ENCODE data around the gene GNAT1. TPM values are rescaled to one million over a fixed set of nuclear protein-coding genes. Genes with fewer than 3 reads are reported as not detected.

The GNAT1 gene
- not detected for total RNA-seq

DNA sequence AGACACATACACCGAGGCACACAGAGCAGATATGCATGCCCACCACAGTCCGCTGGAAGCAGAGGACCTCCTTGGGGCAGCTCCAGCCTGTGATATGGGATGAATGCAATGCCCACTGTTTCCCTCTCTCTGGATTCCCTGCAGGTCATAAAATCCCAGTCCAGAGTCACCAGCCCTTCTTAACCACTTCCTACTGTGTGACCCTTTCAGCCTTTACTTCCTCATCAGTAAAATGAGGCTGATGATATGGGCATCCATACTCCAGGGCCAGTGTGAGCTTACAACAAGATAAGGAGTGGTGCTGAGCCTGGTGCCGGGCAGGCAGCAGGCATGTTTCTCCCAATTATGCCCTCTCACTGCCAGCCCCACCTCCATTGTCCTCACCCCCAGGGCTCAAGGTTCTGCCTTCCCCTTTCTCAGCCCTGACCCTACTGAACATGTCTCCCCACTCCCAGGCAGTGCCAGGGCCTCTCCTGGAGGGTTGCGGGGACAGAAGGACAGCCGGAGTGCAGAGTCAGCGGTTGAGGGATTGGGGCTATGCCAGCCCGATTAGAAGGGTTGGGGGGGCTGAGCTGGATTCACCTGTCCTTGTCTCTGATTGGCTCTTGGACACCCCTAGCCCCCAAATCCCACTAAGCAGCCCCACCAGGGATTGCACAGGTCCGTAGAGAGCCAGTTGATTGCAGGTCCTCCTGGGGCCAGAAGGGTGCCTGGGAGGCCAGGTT, at the start of gene GNAT1:
TSS of gene GNAT1 (plus strand) at position 675 of the 725 bp plus-strand sequence. CDS start 116 bp downstream, outside the sequence.
- no peak for DNase-seq
- TF ChIP-seq, protein P1, sequence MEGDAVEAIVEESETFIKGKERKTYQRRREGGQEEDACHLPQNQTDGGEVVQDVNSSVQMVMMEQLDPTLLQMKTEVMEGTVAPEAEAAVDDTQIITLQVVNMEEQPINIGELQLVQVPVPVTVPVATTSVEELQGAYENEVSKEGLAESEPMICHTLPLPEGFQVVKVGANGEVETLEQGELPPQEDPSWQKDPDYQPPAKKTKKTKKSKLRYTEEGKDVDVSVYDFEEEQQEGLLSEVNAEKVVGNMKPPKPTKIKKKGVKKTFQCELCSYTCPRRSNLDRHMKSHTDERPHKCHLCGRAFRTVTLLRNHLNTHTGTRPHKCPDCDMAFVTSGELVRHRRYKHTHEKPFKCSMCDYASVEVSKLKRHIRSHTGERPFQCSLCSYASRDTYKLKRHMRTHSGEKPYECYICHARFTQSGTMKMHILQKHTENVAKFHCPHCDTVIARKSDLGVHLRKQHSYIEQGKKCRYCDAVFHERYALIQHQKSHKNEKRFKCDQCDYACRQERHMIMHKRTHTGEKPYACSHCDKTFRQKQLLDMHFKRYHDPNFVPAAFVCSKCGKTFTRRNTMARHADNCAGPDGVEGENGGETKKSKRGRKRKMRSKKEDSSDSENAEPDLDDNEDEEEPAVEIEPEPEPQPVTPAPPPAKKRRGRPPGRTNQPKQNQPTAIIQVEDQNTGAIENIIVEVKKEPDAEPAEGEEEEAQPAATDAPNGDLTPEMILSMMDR (IDR thresholded peaks at IDR 0.05) = no peak
- no peak for TF ChIP-seq POLR2A (IDR thresholded peaks at IDR 0.05)
- H3K36me3 ChIP-seq = peaks cover 0 to 33% (median 10%) of the 10 kb centered on the region in 3 donors
- intact Hi-C loops (cut with DNase I) = loop anchor here (5.0 kb wide), 1 partner anchor 81 kb away; no protein-coding TSS in a partner anchor
- H3K4me3 ChIP-seq = no peak within 1 kb of the TSS
- 52 to 58% methylated on average over 3 of the region's 8 CpGs for WGBS, 2 donors
- peaks cover 17 to 60% (median 22%) of the 10 kb centered on the region in 3 donors for H3K4me1 ChIP-seq
- H3K27ac ChIP-seq = no peak within 1 kb of the TSS
- peaks cover 0 to 42% (median 11%) of the 10 kb centered on the region in 4 donors for H3K27me3 ChIP-seq
- no peaks in the 10 kb centered on the region for H3K9me3 ChIP-seq

DNA sequence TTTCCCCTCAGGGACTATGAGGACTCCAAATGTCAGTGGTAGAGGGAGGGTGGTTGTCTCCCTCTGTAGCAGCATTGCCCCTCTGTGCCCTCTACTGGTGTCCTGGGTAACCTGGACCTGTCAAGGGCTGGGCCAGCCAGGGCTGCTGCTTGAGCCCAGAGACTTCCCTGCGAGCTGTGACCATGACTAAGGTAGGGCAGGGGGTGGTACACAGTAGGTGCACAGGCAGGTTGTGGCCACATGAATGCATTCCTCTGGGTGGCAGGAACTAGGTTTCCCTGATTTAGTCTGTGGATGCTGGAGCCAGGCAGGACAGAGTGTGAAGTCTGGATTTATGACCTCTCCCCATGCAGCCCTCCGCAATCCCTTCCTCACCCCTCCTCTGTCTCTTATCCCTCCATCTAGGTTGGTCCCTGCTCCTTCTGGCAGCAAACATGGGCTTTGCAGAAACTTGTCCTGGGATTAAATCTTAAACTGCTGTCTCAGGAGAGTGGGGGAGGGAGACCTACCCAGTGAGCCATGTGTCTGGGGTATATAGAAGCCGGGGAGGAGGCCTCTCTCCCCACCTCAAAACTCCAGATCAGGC, 45.0 kb upstream of the GNAT1 start:
- DNase-seq = no peak
- no peaks in the 10 kb centered on the region for H3K36me3 ChIP-seq
- H3K27me3 ChIP-seq = no peaks in the 10 kb centered on the region
- TF ChIP-seq POLR2A (IDR thresholded peaks at IDR 0.05) = no peak
- TF ChIP-seq, protein P1 (IDR thresholded peaks at IDR 0.05) = peak in 1 of 6 experiments; percentile 15
- H3K4me1 ChIP-seq = peaks cover 38 to 72% (median 51%) of the 10 kb centered on the region in 3 donors
- H3K4me3 ChIP-seq = no peak overlapping the region
- H3K27ac ChIP-seq = peak overlapping the region in 3 of 4 donors; percentile 48 to 72 (median 70)
- H3K9me3 ChIP-seq = no peaks in the 10 kb centered on the region
- WGBS, 2 donors = 56 to 68% methylated on average over 2 to 3 of the region's 3 CpGs
- intact Hi-C loops (cut with DNase I) = no loop called here

DNA sequence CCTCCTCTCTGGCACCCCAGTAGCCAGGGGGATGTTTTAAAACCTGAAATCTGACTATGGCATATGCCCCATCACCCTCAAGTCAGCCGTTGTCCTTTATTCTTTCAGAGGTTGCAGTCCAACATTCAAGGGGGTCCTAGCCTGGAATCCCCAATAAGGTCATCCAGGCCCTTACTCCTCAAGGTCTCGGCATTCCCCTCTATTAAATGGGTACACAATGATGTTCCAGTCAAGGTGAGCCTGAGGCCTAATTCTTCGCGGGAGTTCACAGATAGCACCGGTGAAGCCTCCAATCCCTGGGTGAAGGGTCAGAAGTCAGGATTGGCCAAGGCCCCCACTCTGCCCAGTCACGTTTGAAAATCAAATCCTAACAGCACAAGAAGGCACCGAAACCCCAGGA, 44.4 kb upstream of the GNAT1 start:
- TF ChIP-seq POLR2A (IDR thresholded peaks at IDR 0.05) = no peak
- TF ChIP-seq, protein P1 (IDR thresholded peaks at IDR 0.05) = no peak
- no peaks in the 10 kb centered on the region for H3K36me3 ChIP-seq
- no peaks in the 10 kb centered on the region for H3K27me3 ChIP-seq
- H3K9me3 ChIP-seq = no peaks in the 10 kb centered on the region
- WGBS, 2 donors = 57 to 82% methylated on average over 5 to 6 of the region's 7 CpGs
- H3K27ac ChIP-seq = peak overlapping the region in 3 of 4 donors; percentile 48 to 72 (median 70)
- no peak for DNase-seq
- intact Hi-C loops (cut with DNase I) = no loop called here
- H3K4me1 ChIP-seq = peaks cover 41 to 78% (median 57%) of the 10 kb centered on the region in 3 donors
- H3K4me3 ChIP-seq = no peak overlapping the region

DNA sequence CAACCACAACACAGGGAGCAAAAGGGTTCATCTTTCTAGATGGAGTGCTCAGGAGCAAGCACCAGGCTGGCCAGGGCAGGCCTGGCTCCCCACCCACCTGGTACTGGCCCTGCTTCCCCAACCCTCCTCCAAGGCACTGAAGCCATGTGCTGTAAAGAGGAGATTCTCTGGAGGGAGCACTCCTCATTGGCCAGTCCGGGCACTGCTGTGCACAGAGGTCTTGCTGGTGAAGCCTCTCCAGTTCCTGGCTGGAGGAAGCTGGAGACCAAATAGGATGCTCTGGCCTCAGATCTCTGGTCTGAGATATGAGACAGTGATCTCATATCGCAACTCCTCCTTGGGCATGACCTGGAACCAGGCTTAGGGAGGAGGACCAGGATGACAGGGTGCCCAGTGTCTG, 44.0 kb upstream of the GNAT1 start:
- Histone ChIP-seq H3K27ac (peak overlapping the region in 3 of 4 donors; percentile 48 to 72 (median 70)), H3K27me3 (no peaks in the 10 kb centered on the region), H3K4me3 (no peak overlapping the region), H3K36me3 (no peaks in the 10 kb centered on the region), H3K4me1 (peaks cover 41 to 83% (median 61%) of the 10 kb centered on the region in 3 donors), H3K9me3 (no peaks in the 10 kb centered on the region)
- intact Hi-C loops (cut with DNase I) = no loop called here
- no peak for TF ChIP-seq POLR2A (IDR thresholded peaks at IDR 0.05)
- DNase-seq = no peak
- 90% methylated on average over 2 of the region's 2 CpGs; no CpG with 5 or more reads in 1 of the 2 donors for WGBS, 2 donors

DNA sequence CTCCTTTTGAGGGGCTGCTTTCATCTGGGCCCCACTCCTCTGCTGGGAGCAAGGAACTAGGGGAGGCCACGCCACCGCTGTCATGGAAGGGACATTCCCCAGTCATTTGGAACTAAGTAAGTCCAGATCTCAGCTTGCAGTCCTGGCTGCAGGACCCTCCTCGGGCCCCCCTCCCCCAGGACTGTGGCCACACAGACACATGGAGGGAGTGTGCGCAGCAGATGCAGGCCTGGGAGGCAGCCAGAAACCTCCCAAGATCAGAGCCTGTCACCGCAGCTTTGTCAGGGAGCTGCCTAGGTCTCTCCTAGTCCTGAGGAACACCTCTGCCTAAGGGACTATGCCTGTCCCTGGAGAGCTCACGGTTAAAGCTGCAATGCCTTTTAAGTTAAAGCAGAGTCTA, 43.5 kb upstream of the GNAT1 start:
- H3K4me1 ChIP-seq = peaks cover 41 to 87% (median 63%) of the 10 kb centered on the region in 3 donors
- no peak for TF ChIP-seq POLR2A (IDR thresholded peaks at IDR 0.05)
- H3K27ac ChIP-seq = peak overlapping the region; percentile 3 to 72 (median 59)
- H3K9me3 ChIP-seq = no peaks in the 10 kb centered on the region
- no peaks in the 10 kb centered on the region for H3K36me3 ChIP-seq
- WGBS, 2 donors = 38 to 43% methylated on average over 1 to 2 of the region's 6 CpGs
- DNase-seq = no peak
- H3K27me3 ChIP-seq = no peaks in the 10 kb centered on the region
- intact Hi-C loops (cut with DNase I) = no loop called here
- no peak overlapping the region for H3K4me3 ChIP-seq

DNA sequence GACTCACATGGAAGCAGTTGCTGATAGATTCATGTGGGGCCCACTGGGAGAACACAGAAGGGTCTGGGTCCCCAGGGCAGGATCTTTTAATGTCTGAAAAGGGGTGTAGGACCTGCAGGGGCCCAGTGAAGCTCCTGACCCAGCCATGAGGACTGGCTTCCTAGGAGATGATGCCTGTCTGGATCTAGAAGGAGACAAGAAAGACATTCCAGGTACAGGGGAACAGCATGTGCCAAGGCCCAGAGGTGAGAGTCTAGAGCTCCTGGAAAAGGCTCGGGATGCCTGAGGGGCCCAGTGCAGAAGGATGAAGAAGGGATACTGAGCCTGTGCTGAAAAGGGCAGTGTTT, 41.0 kb upstream of the GNAT1 start:
- intact Hi-C loops (cut with DNase I) = no loop called here

More for the DNA sequence above, 41.0 kb upstream of the GNAT1 start:
- Histone ChIP-seq H3K36me3 (no peaks in the 10 kb centered on the region), H3K27ac (peak overlapping the region; percentile 83 to 97 (median 87)), H3K4me3 (no peak overlapping the region), H3K9me3 (no peaks in the 10 kb centered on the region), H3K4me1 (peaks cover 48 to 95% (median 67%) of the 10 kb centered on the region in 3 donors), H3K27me3 (peaks cover 0 to 3% (median 0%) of the 10 kb centered on the region in 4 donors)
- WGBS, 2 donors = 50 to 57% methylated on average over 1 of the region's 1 CpG
- no peak for TF ChIP-seq POLR2A (IDR thresholded peaks at IDR 0.05)
- TF ChIP-seq, protein P1 (IDR thresholded peaks at IDR 0.05) = no peak
- no peak for DNase-seq
